ENCODE measurements around the gene TMUB1. TPM values are rescaled to one million over a fixed set of nuclear protein-coding genes. Genes with fewer than 3 reads are reported as not detected.

Gene TMUB1
- total and polyA plus RNA-seq, 9 of the 15 experiments (the other 6 are each of a cell fraction or from before 2014, with no cell fraction given), result 0.14 to 241 (median 74.1) TPM

- TF ChIP-seq CHD7 (IDR thresholded peaks at IDR 0.05; ENCODE audit: low read depth, low read length), result no peak
- TF ChIP-seq ZNF740 (CRISPR knock-in tag; IDR thresholded peaks at IDR 0.05), result no peak
- no peak for TF ChIP-seq ZNF740 (tag; IDR thresholded peaks at IDR 0.05)
- TF ChIP-seq E2F8 (IDR thresholded peaks at IDR 0.05; ENCODE audit: low read depth, partially characterized antibody), result no peak
- no peak for TF ChIP-seq MYNN (IDR thresholded peaks at IDR 0.05)
- TF ChIP-seq MYNN (CRISPR knock-in tag; IDR thresholded peaks at IDR 0.05), result no peak
- no peak for TF ChIP-seq NELFE (IDR thresholded peaks at IDR 0.05; ENCODE audit: insufficient read depth, insufficient read length)
- no peak for TF ChIP-seq TCF7 (IDR thresholded peaks at IDR 0.05; ENCODE audit: borderline replicate concordance)
- TF ChIP-seq HES1 (IDR thresholded peaks at IDR 0.05; ENCODE audit: low read depth), result no peak
- TF ChIP-seq KLF1 (tag; IDR thresholded peaks at IDR 0.05), result no peak
- no peak for TF ChIP-seq FUS (optimal IDR thresholded peaks at IDR 0.05; ENCODE audit: low read depth, low read length)
- no peak for TF ChIP-seq ZEB2 (IDR thresholded peaks at IDR 0.05)
Measured at GRCh38 chr7:151128716-151129115, 45.4 kb upstream of the TMUB1 start (continued).

Data from K562 (cell line).